Hepatocyte (in vitro differentiated cells): ENCODE measurements around the gene CXCR5. TPM values are rescaled to one million over a fixed set of nuclear protein-coding genes. Genes with fewer than 3 reads are reported as not detected.

Source experiments
- DNase-seq: peaks from one replicate; pipeline ENCODE4 v3.0.0-alpha.2; 2016; ENCODE audit warnings: low spot score
- H2AFZ ChIP-seq: fragments of 200-600 bp; sonication (generic); 2 replicates; pipeline ENCODE4 v1.6.0; 2016; ENCODE audit warnings: antibody characterized with exemption, mild to moderate bottlenecking
- H3K27ac ChIP-seq: fragments of 200-600 bp; sonication (generic); 2 replicates; pipeline ENCODE4 v1.5.1; 2016; ENCODE audit warnings: mild to moderate bottlenecking
- H3K27me3 ChIP-seq: fragments of 200-600 bp; sonication (generic); 2 replicates; pipeline ENCODE4 v1.6.1; 2016
- H3K36me3 ChIP-seq: fragments of 200-600 bp; sonication (generic); replicated peaks from 2 replicates; pipeline ENCODE4 v1.5.1; 2016; ENCODE audit warnings: low read depth; ENCODE audit not compliant: insufficient read depth
- H3K4me1 ChIP-seq: fragments of 200-600 bp; sonication (generic); 2 replicates; pipeline ENCODE4 v1.5.1; 2016; ENCODE audit warnings: mild to moderate bottlenecking, moderate library complexity; ENCODE audit not compliant: insufficient read depth
- H3K4me2 ChIP-seq: fragments of 200-600 bp; sonication (generic); 2 replicates; pipeline ENCODE4 v1.6.0; 2016
- H3K4me3 ChIP-seq: fragments of 200-600 bp; sonication (generic); 2 replicates; pipeline ENCODE4 v1.5.1; 2016; ENCODE audit warnings: mild to moderate bottlenecking
- H3K79me2 ChIP-seq: fragments of 200-600 bp; sonication (generic); 2 replicates; pipeline ENCODE4 v1.6.0; 2017; ENCODE audit warnings: mild to moderate bottlenecking
- H3K9me2 ChIP-seq: fragments of 200-600 bp; sonication (generic); replicated peaks from 2 replicates; pipeline ENCODE4 v1.6.0; 2017; ENCODE audit warnings: mild to moderate bottlenecking; ENCODE audit not compliant: insufficient read depth
- H3K9me3 ChIP-seq: fragments of 200-600 bp; sonication (generic); 2 replicates; pipeline ENCODE4 v1.5.1; 2016; ENCODE audit warnings: low read depth, mild to moderate bottlenecking
- H4K20me1 ChIP-seq: fragments of 200-600 bp; sonication (generic); 2 replicates; pipeline ENCODE4 v1.6.0; 2016; ENCODE audit warnings: mild to moderate bottlenecking; ENCODE audit not compliant: insufficient read depth, poor library complexity, severe bottlenecking
- EZH2 ChIP-seq: fragments of 200-600 bp; sonication (generic); IDR thresholded peaks from 2 replicates; pipeline ENCODE4 v1.6.1; 2016; ENCODE audit warnings: antibody characterized with exemption, mild to moderate bottlenecking, borderline replicate concordance
- EZH2phosphoT487 ChIP-seq: fragments of 200-600 bp; sonication (generic); IDR thresholded peaks from one replicate; pipeline ENCODE4 v1.6.1; 2018; ENCODE audit warnings: antibody characterized with exemption, mild to moderate bottlenecking, low read depth, moderate library complexity; ENCODE audit not compliant: unreplicated experiment, severe bottlenecking
- WGBS: methylation state at CpG from one replicate; pipeline ENCODE4 v1.1.6; 2016; ENCODE audit warnings: low lambda C conversion rate; ENCODE audit errors: missing lambda C conversion rate; 5-methylcytosine and 5-hydroxymethylcytosine counted together
- polyA plus RNA-seq: library from polyadenylated mRNA; unstranded; fragments of >200 nt; fragmentation: Nextera tagmentation; extraction: Ambion mirVana; gene quantifications from 2 replicates; pipeline ENCODE4 v1.2.1, GENCODE V29; 2016
- total RNA-seq: library from RNA; depleted of rRNA; stranded (reverse); fragments of >200 nt; gene quantifications from 2 replicates; pipeline ENCODE4 v1.2.3, GENCODE V29; 2014
- TF ChIP-seq, protein P1 (sequence below): fragments of 200-600 bp; sonication (generic); IDR thresholded peaks from 2 replicates; pipeline ENCODE4 v1.5.1; 2016; ENCODE audit warnings: antibody characterized with exemption, mild to moderate bottlenecking; ENCODE audit not compliant: poor library complexity

CXCR5 gene
- total and polyA plus RNA-seq, 2 experiments from 2014 or later: 0.11 TPM; not detected in 1

DNA sequence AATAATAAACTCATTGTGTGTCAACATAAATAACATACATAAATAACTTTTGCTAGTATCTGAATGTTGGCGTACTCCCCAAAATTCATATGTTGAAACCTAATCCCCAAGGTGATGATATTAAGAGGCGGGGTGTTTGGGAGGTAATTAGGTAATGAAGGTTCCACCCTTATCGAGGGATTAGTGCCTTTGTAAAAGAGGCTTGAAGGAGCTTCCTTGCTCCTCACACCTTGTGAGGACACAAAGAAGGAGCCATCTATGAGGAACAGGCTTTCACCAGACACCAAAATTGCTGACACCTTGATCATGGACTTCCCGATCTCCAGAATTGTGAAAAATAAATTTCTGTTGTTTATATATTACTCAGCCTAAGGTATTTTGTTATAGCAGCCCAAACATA is 33.9 kb upstream of the CXCR5 start:
- H3K4me2 ChIP-seq: no peak overlapping the region
- H3K79me2 ChIP-seq: no peaks in the 10 kb centered on the region
- H3K4me1 ChIP-seq: no peaks in the 10 kb centered on the region
- no peaks in the 10 kb centered on the region for H3K27me3 ChIP-seq
- TF ChIP-seq EZH2phosphoT487: no peak
- no peak for TF ChIP-seq EZH2
- H3K36me3 ChIP-seq: no peaks in the 10 kb centered on the region
- 90% methylated on average over 4 of the region's 4 CpGs for WGBS
- H3K9me2 ChIP-seq: no peaks in the 10 kb centered on the region
- H3K9me3 ChIP-seq: no peaks in the 10 kb centered on the region
- no peak overlapping the region for H3K4me3 ChIP-seq
- no peak overlapping the region for H3K27ac ChIP-seq
- DNase-seq: no peak
- no peaks in the 10 kb centered on the region for H4K20me1 ChIP-seq
- no peak overlapping the region for H2AFZ ChIP-seq

DNA sequence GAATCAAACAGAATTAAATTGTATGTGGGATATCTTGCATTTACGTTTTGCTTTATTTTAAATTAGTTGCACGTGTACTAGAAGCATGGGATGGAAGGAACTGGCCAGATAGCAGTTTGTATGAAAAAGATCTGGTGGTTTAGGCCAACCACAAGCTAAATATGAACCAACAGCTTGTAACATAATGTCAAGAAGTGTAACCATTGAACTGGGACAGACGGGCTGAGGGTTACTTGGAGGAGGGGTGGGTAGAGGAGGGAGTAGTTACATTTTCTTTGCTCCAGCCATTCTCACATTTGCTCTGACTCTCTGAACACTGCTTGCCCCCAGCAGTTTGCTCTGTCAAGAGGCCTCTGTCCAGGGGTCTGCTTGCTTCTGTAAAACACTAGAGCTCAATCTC is 31.7 kb upstream of the CXCR5 start:
- no peaks in the 10 kb centered on the region for H3K27me3 ChIP-seq
- no peaks in the 10 kb centered on the region for H4K20me1 ChIP-seq
- 85% methylated on average over 3 of the region's 3 CpGs for WGBS
- H3K4me3 ChIP-seq: no peak overlapping the region
- H3K27ac ChIP-seq: no peak overlapping the region
- no peak for DNase-seq
- no peaks in the 10 kb centered on the region for H3K36me3 ChIP-seq
- H3K4me2 ChIP-seq: no peak overlapping the region
- TF ChIP-seq EZH2phosphoT487 (no peak), EZH2 (no peak)
- TF ChIP-seq, protein P1, sequence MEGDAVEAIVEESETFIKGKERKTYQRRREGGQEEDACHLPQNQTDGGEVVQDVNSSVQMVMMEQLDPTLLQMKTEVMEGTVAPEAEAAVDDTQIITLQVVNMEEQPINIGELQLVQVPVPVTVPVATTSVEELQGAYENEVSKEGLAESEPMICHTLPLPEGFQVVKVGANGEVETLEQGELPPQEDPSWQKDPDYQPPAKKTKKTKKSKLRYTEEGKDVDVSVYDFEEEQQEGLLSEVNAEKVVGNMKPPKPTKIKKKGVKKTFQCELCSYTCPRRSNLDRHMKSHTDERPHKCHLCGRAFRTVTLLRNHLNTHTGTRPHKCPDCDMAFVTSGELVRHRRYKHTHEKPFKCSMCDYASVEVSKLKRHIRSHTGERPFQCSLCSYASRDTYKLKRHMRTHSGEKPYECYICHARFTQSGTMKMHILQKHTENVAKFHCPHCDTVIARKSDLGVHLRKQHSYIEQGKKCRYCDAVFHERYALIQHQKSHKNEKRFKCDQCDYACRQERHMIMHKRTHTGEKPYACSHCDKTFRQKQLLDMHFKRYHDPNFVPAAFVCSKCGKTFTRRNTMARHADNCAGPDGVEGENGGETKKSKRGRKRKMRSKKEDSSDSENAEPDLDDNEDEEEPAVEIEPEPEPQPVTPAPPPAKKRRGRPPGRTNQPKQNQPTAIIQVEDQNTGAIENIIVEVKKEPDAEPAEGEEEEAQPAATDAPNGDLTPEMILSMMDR: no peak
- H3K9me2 ChIP-seq: no peaks in the 10 kb centered on the region
- H3K79me2 ChIP-seq: no peaks in the 10 kb centered on the region
- no peak overlapping the region for H2AFZ ChIP-seq
- no peaks in the 10 kb centered on the region for H3K9me3 ChIP-seq
- no peaks in the 10 kb centered on the region for H3K4me1 ChIP-seq

DNA sequence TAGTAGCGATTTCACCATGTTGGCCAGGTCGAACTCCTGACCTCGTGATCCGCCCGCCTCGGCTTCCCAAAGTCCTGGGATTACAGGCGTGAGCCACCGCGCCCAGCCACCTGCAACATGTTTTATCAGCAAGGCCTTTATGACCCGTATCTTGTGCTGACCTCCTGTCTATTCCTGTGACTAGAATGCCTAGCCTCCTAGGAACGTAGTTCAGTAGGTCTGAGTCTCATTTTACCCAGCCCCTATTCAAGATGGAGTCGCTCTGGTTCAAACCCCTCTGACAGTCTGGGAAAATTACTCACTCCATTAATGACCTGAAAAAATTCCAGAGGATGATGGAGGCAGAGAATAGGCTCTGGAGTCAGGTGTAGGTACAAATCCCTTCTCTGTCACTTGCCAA is 30.0 kb upstream of the CXCR5 start:
- H3K9me3 ChIP-seq: no peaks in the 10 kb centered on the region
- no peak overlapping the region for H3K27ac ChIP-seq
- no peak overlapping the region for H2AFZ ChIP-seq
- H3K4me3 ChIP-seq: no peak overlapping the region
- no peaks in the 10 kb centered on the region for H3K9me2 ChIP-seq
- no peak for DNase-seq
- H3K36me3 ChIP-seq: no peaks in the 10 kb centered on the region
- H3K27me3 ChIP-seq: no peaks in the 10 kb centered on the region
- no peaks in the 10 kb centered on the region for H3K79me2 ChIP-seq
- H4K20me1 ChIP-seq: no peaks in the 10 kb centered on the region
- H3K4me2 ChIP-seq: no peak overlapping the region
- TF ChIP-seq, protein P1: no peak
- TF ChIP-seq EZH2phosphoT487 (no peak), EZH2 (no peak)
- 88% methylated on average over 12 of the region's 12 CpGs for WGBS
- H3K4me1 ChIP-seq: no peaks in the 10 kb centered on the region

DNA sequence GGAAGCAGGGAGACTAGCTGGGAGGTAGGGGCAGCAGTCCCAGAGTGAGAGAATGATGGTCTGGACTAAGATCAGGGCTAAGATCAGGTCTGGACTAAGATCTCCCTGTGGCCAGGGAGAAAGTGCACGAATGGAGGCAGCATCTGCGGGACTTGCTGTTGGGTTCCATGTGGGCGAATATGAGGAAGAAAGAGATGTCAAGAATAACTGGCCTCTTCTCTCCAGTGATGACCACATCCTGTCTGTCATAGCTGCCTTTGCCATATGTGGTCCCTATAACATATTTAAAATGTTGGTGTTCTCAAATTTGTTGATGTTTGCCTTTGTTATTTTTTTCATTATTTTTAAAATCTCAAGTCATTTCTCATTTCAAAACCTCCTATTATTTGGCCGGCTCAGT is 27.4 kb upstream of the CXCR5 start:
- no peak overlapping the region for H3K4me3 ChIP-seq
- no peak for DNase-seq
- WGBS: 98% methylated on average over 4 of the region's 4 CpGs
- no peak overlapping the region for H3K4me2 ChIP-seq
- no peaks in the 10 kb centered on the region for H4K20me1 ChIP-seq
- H3K27ac ChIP-seq: no peak overlapping the region
- H3K9me2 ChIP-seq: no peaks in the 10 kb centered on the region
- no peaks in the 10 kb centered on the region for H3K36me3 ChIP-seq
- H3K27me3 ChIP-seq: no peaks in the 10 kb centered on the region
- no peak overlapping the region for H2AFZ ChIP-seq
- H3K4me1 ChIP-seq: no peaks in the 10 kb centered on the region
- no peaks in the 10 kb centered on the region for H3K79me2 ChIP-seq
- no peaks in the 10 kb centered on the region for H3K9me3 ChIP-seq
- TF ChIP-seq EZH2phosphoT487: no peak
- TF ChIP-seq, protein P1: no peak
- TF ChIP-seq EZH2: no peak
